Neural crest cell (in vitro differentiated cells): ENCODE data around the gene SMIM10L2A. TPM values are rescaled to one million over a fixed set of nuclear protein-coding genes. Genes with fewer than 3 reads are reported as not detected.

ENCODE experiments used
- DNase-seq: peaks from one replicate; pipeline ENCODE4 v3.0.0; 2021; ENCODE audit warnings: low read depth, mixed read lengths, low spot score
- H3K27ac Mint-ChIP-seq: one replicate; pipeline ENCODE4 v1.8.0; 2021; ENCODE audit warnings: mild to moderate bottlenecking, mixed read lengths; ENCODE audit not compliant: unreplicated experiment
- H3K27me3 Mint-ChIP-seq: 2 replicates; pipeline ENCODE4 v1.8.0; 2021; ENCODE audit warnings: low read depth, mild to moderate bottlenecking, mixed read lengths
- H3K36me3 Mint-ChIP-seq: 2 replicates; pipeline ENCODE4 v1.8.0; 2021; ENCODE audit warnings: low read depth, mild to moderate bottlenecking, mixed read lengths
- H3K4me1 Mint-ChIP-seq: 2 replicates; pipeline ENCODE4 v1.8.0; 2021; ENCODE audit warnings: mixed read lengths
- H3K4me3 Mint-ChIP-seq: one replicate; pipeline ENCODE4 v1.8.0; 2021; ENCODE audit warnings: mild to moderate bottlenecking, mixed read lengths
- H3K9me3 Mint-ChIP-seq: 2 replicates; pipeline ENCODE4 v1.8.0; 2021; ENCODE audit warnings: mixed read lengths
- CTCF ChIP-seq: fragments of 200-600 bp; sonication (generic); conservative IDR thresholded peaks from 2 replicates; pipeline ENCODE4 v1.5.0; 2021; ENCODE audit warnings: antibody characterized with exemption, mild to moderate bottlenecking
- long read RNA-seq: library from polyadenylated mRNA; unstranded; transcript quantifications from one replicate; pipeline ENCODE4 v2.0.0, GENCODE V29; 2020
- total RNA-seq: library from RNA; stranded (reverse); gene quantifications from 2 replicates; pipeline ENCODE4 v1.2.1, GENCODE V29; 2021

SMIM10L2A gene
- 3.5 and 3.8 TPM in 2 replicates for total RNA-seq
- long read RNA-seq, partial matches to known transcripts: 0 of 1 reads
- long read RNA-seq, other reads (novel, unspliced or antisense): 1 of 1 reads

- Mint-ChIP-seq H3K9me3 (peaks cover 8% of the 10 kb centered on the region), H3K27me3 (no peaks in the 10 kb centered on the region), H3K36me3 (peaks cover 2% of the 10 kb centered on the region), H3K4me1 (peaks cover 4% of the 10 kb centered on the region), H3K4me3 (peak within 1 kb of the TSS; percentile 76), H3K27ac (no peak within 1 kb of the TSS)
- no peak for DNase-seq
- no peak for TF ChIP-seq CTCF
Observed at GRCh38 chrX:135421932-135422809, at the start of gene SMIM10L2A. Gene SMIM10L2A, plus strand, starts transcription at chrX:135421944. Its CDS starts 188 bp downstream, at chrX:135422132.

GRCh38 chrX:135373357-135373756 is 48.4 kb upstream of the SMIM10L2A start:
- Mint-ChIP-seq H3K36me3 (peaks cover 4% of the 10 kb centered on the region), H3K4me1 (no peaks in the 10 kb centered on the region), H3K27me3 (no peaks in the 10 kb centered on the region), H3K4me3 (no peak overlapping the region), H3K27ac (no peak overlapping the region), H3K9me3 (peaks cover 16% of the 10 kb centered on the region)
- no peak for DNase-seq
- no peak for TF ChIP-seq CTCF

GRCh38 chrX:135382260-135382659 is 39.5 kb upstream of the SMIM10L2A start:
- TF ChIP-seq CTCF: no peak
- H3K27ac Mint-ChIP-seq: no peak overlapping the region
- H3K4me3 Mint-ChIP-seq: no peak overlapping the region
- peaks cover 16% of the 10 kb centered on the region for H3K9me3 Mint-ChIP-seq
- DNase-seq: no peak
- H3K27me3 Mint-ChIP-seq: no peaks in the 10 kb centered on the region
- H3K36me3 Mint-ChIP-seq: no peaks in the 10 kb centered on the region
- H3K4me1 Mint-ChIP-seq: no peaks in the 10 kb centered on the region

- TF ChIP-seq CTCF: no peak
- Mint-ChIP-seq H3K27ac (no peak overlapping the region), H3K4me3 (no peak overlapping the region), H3K27me3 (no peaks in the 10 kb centered on the region), H3K36me3 (no peaks in the 10 kb centered on the region), H3K4me1 (no peaks in the 10 kb centered on the region), H3K9me3 (peaks cover 14% of the 10 kb centered on the region)
- DNase-seq: no peak
Observed at GRCh38 chrX:135383249-135383648, 38.5 kb upstream of the SMIM10L2A start.

- Mint-ChIP-seq H3K4me3 (no peak overlapping the region), H3K27me3 (no peaks in the 10 kb centered on the region), H3K4me1 (no peaks in the 10 kb centered on the region), H3K36me3 (no peaks in the 10 kb centered on the region), H3K27ac (no peak overlapping the region), H3K9me3 (peaks cover 16% of the 10 kb centered on the region)
- DNase-seq: no peak
- no peak for TF ChIP-seq CTCF
Observed at GRCh38 chrX:135384161-135384836, 37.4 kb upstream of the SMIM10L2A start.
